ENCODE measurements around the gene FNDC7.
"Not testable (repeated sequence)": the region's sequence is repeated elsewhere in the genome, so short reads cannot be mapped to it uniquely, and the experiment has no call there.

Gene FNDC7

GRCh38 chr1:108699375-108700332 lies 13.1 kb upstream of the FNDC7 start:
- DNase-seq: no peak

GRCh38 chr1:108701176-108701849 lies 11.4 kb upstream of the FNDC7 start:
- DNase-seq: no peak

- not testable (repeated sequence) for DNase-seq
Observed at GRCh38 chr1:108702109-108702508, 10.6 kb upstream of the FNDC7 start.

GRCh38 chr1:108703939-108704338 lies 8.8 kb upstream of the FNDC7 start:
- DNase-seq: no peak

GRCh38 chr1:108704496-108704895 lies 8.2 kb upstream of the FNDC7 start:
- DNase-seq: no peak

GRCh38 chr1:108706643-108707042 lies 6.1 kb upstream of the FNDC7 start:
- no peak for DNase-seq

GRCh38 chr1:108708691-108709660 lies 3.7 kb upstream of the FNDC7 start:
- DNase-seq: peak; percentile 62 to 63

- no peak for DNase-seq
Observed at GRCh38 chr1:108715932-108716331, 3.2 kb downstream of the FNDC7 start.

- DNase-seq: no peak
Observed at GRCh38 chr1:108716437-108717230, 3.9 kb downstream of the FNDC7 start.

GRCh38 chr1:108717774-108718316 lies 5.1 kb downstream of the FNDC7 start:
- DNase-seq: no peak

GRCh38 chr1:108718927-108719655 lies 6.4 kb downstream of the FNDC7 start:
- no peak for DNase-seq

- no peak for DNase-seq
Observed at GRCh38 chr1:108719656-108720435, 7.1 kb downstream of the FNDC7 start.

- no peak for DNase-seq
Observed at GRCh38 chr1:108722292-108722691, 9.6 kb downstream of the FNDC7 start.

GRCh38 chr1:108725906-108726305 lies 13.2 kb downstream of the FNDC7 start:
- no peak for DNase-seq

GRCh38 chr1:108728327-108728923 lies 15.7 kb downstream of the FNDC7 start:
- no peak for DNase-seq

- DNase-seq: no peak
Observed at GRCh38 chr1:108729481-108729880, 16.8 kb downstream of the FNDC7 start.

GRCh38 chr1:108732398-108732797 lies 19.7 kb downstream of the FNDC7 start:
- no peak for DNase-seq

- no peak for DNase-seq
Observed at GRCh38 chr1:108734171-108734865, 21.6 kb downstream of the FNDC7 start.

- DNase-seq: no peak
Observed at GRCh38 chr1:108742253-108742652, 29.5 kb downstream of the FNDC7 start.
